K562 (cell line): ENCODE results near the gene ZNF750. TPM values are rescaled to one million over a fixed set of nuclear protein-coding genes. Genes with fewer than 3 reads are reported as not detected.
"Not testable (repeated sequence)": the region's sequence is repeated elsewhere in the genome, so short reads cannot be mapped to it uniquely, and the experiment has no call there.

Experiments
- ATAC-seq: fragments of 200-7000 bp; cut with Tn5 transposase; 3 replicates; pipeline ENCODE4 v1.9.1; 2020; ENCODE audit warnings: moderate library complexity
- BruUV-seq: library from RNA; stranded (reverse); fragments of 400-500 nt; replicated peaks from 2 replicates; lab custom pipeline; 2021; lab: Mats Ljungman, UMichigan
- CTCF ChIA-PET: fragments of 300-600 bp; formaldehyde crosslinking; extraction: SDS; loops from one replicate; lab custom pipeline; 2021; ENCODE audit warnings: low intra/inter-chr PET ratio; lab: Yijun Ruan, JAX
- POLR2A ChIA-PET: fragments of 300-600, 350-650 bp; sonication (Branson Sonifier 250); formaldehyde crosslinking; extraction: SDS; loops from one replicate; lab custom pipeline; 2021; ENCODE audit warnings: antibody characterized with exemption, inconsistent platforms; lab: Yijun Ruan, JAX
- DNase-seq, 4 experiments: peaks; one replicate each; pipeline versions ENCODE4 v3.0.0 to v3.0.0-alpha.2; 2011 to 2018; ENCODE audit warnings: low spot score in 3 of 4, mixed read lengths in 3 of 4; ENCODE audit errors: extremely low read depth in 1 of 4
- FAIRE-seq: peaks from 2 replicates; lab custom pipeline; 2011; peaks lifted over from hg19 to GRCh38; lab: Jason Lieb, UNC
- H2AFZ ChIP-seq: 2 replicates; pipeline ENCODE4 v1.6.0; 2011; ENCODE audit warnings: low read depth, low read length, control low read depth, inconsistent platforms
- H3K27ac ChIP-seq: fragments of 200-600 bp; 3 replicates; pipeline ENCODE4 v1.8.0; 2011; ENCODE audit warnings: low read depth, mild to moderate bottlenecking, control low read depth, inconsistent platforms, low read length, moderate library complexity, mixed read lengths; ENCODE audit errors: extremely low read depth
- H3K27me3 ChIP-seq, 2 experiments: fragments of 300-600 bp in 1 of 2; 2 replicates in 1 of 2; 3 replicates in 1 of 2; pipeline versions ENCODE4 v1.6.0 to v1.8.0; 2011; ENCODE audit warnings: inconsistent platforms in 2 of 2, low read length in 2 of 2, mild to moderate bottlenecking in 1 of 2, mixed read lengths in 1 of 2, moderate library complexity in 1 of 2; ENCODE audit not compliant: control insufficient read depth in 2 of 2, insufficient read depth in 2 of 2
- H3K36me3 ChIP-seq: fragments of 300-600 bp; 3 replicates; pipeline ENCODE4 v1.8.0; 2011; ENCODE audit warnings: mild to moderate bottlenecking, low read length, inconsistent platforms; ENCODE audit not compliant: control insufficient read depth, insufficient read depth
- H3K4me1 ChIP-seq, 2 experiments: fragments of 200-600 bp in 1 of 2; replicated peaks in 1 of 2; 2 replicates in 1 of 2; 3 replicates in 1 of 2; pipeline versions ENCODE4 v1.5.1 to v1.8.0; 2011; ENCODE audit warnings: inconsistent platforms in 2 of 2, low read length in 2 of 2, mild to moderate bottlenecking in 1 of 2, mixed read lengths in 1 of 2, moderate library complexity in 1 of 2; ENCODE audit not compliant: control insufficient read depth in 2 of 2, insufficient read depth in 2 of 2
- H3K4me2 ChIP-seq: 2 replicates; pipeline ENCODE4 v1.6.1; 2011; ENCODE audit warnings: low read length, control low read depth, inconsistent platforms, mixed read lengths; ENCODE audit not compliant: insufficient read depth
- H3K4me3 ChIP-seq: fragments of 200-600 bp; sonication (generic), shearing (Covaris generic); 2 replicates; pipeline ENCODE4 v1.5.1; 2016; ENCODE audit warnings: control low read depth, inconsistent platforms
- H3K79me2 ChIP-seq: fragments of 200-600 bp; 3 replicates; pipeline ENCODE4 v1.8.0; 2011; ENCODE audit warnings: low read length, inconsistent platforms; ENCODE audit not compliant: control insufficient read depth, insufficient read depth
- H3K9ac ChIP-seq, 2 experiments: 2 replicates each; pipeline versions ENCODE4 v1.6.0 to v1.6.1; 2011; ENCODE audit warnings: low read depth in 2 of 2, low read length in 2 of 2, control low read depth in 1 of 2, inconsistent platforms in 1 of 2, mild to moderate bottlenecking in 1 of 2, mixed read lengths in 1 of 2; ENCODE audit not compliant: insufficient read depth in 1 of 2
- H3K9me1 ChIP-seq: one replicate; pipeline ENCODE4 v1.6.0; 2011; ENCODE audit warnings: inconsistent platforms, mild to moderate bottlenecking, low read length, moderate library complexity; ENCODE audit not compliant: control insufficient read depth, insufficient read depth
- H3K9me3 ChIP-seq: replicated peaks from 2 replicates; pipeline ENCODE4 v1.5.1; 2011; ENCODE audit warnings: low read depth, low read length, inconsistent platforms; ENCODE audit not compliant: control insufficient read depth, insufficient read depth
- H4K20me1 ChIP-seq: replicated peaks from 2 replicates; pipeline ENCODE4 v1.6.1; 2011; ENCODE audit warnings: low read length, inconsistent platforms, mixed read lengths; ENCODE audit not compliant: control insufficient read depth, insufficient read depth
- ADNP ChIP-seq: fragments of 200-800 bp; sonication (Bioruptor generic); IDR thresholded peaks from 2 replicates; pipeline ENCODE4 v1.6.1; 2016; ENCODE audit warnings: missing genetic modification characterization, missing compliant biosample characterization
- POLR2G ChIP-seq: fragments of 200-400 bp; formaldehyde crosslinking; IDR thresholded peaks from 2 replicates; pipeline ENCODE4 v1.6.1; 2017; ENCODE audit warnings: low read depth, mild to moderate bottlenecking, antibody characterized with exemption, low read length, moderate library complexity
- SRSF3 ChIP-seq: fragments of 200-400 bp; formaldehyde crosslinking; IDR thresholded peaks from 2 replicates; pipeline ENCODE4 v1.6.1; 2016; ENCODE audit warnings: mild to moderate bottlenecking, low read length, moderate library complexity; ENCODE audit not compliant: insufficient read depth
- ZNF311 ChIP-seq: fragments of 250-450 bp; sonication (Bioruptor Pico); IDR thresholded peaks from 2 replicates; pipeline ENCODE4 v1.4.0; 2020; ENCODE audit warnings: mild to moderate bottlenecking, moderate library complexity
- WGBS: fragments of 100-300 bp; shearing (Covaris generic); methylation state at CpG from one replicate; pipeline ENCODE4 v1.1.6; 2016; ENCODE audit warnings: low coverage, mixed read lengths; ENCODE audit not compliant: insufficient coverage; ENCODE audit errors: missing lambda C conversion rate; 5-methylcytosine and 5-hydroxymethylcytosine counted together
- in situ Hi-C: fragments of 300-500 bp; cut with MboI; formaldehyde crosslinking; loops from 4 replicates; pipeline ENCODE4 v1.15.0; 2018; ENCODE audit warnings: inconsistent platforms, mixed read lengths
- intact Hi-C: fragments of 100-400 bp; cut with micrococcal nuclease; formaldehyde crosslinking; loops from 2 replicates; pipeline ENCODE4 v1.14.2; 2022
- polyA plus RNA-seq, 8 experiments: library from polyadenylated mRNA; depleted of rRNA in 4 of 8; stranded (reverse) in 5 of 8; unstranded in 3 of 8; fragments of >200 nt; fragmentation: Nextera tagmentation in 2 of 8; fragmentation: Illumina TruSeq in 1 of 8; extraction: Ambion mirVana in 2 of 8; extraction: Trizol in 1 of 8; gene quantifications; 2 replicates each; pipeline versions ENCODE4 v1.2.1 to v1.2.3, GENCODE V29; 2011 to 2014; ENCODE audit warnings: inconsistent platforms in 1 of 8, missing spikeins in 1 of 8
- total RNA-seq, 7 experiments: library from RNA; depleted of rRNA in 6 of 7; stranded (reverse); fragments of >200 nt in 6 of 7; fragmentation: Illumina TruSeq in 2 of 7; extraction: Trizol in 2 of 7; gene quantifications; 2 replicates each; pipeline versions ENCODE4 v1.2.1 to v1.2.3, GENCODE V29; 2011 to 2021; ENCODE audit warnings: low replicate concordance in 1 of 7
- TF ChIP-seq, protein P1 (sequence below), 2 experiments: fragments of 450-650 bp; IDR thresholded peaks; 2 replicates each; pipeline ENCODE4 v1.6.1; 2016

ZNF750 gene
- total and polyA plus RNA-seq, 9 of the 15 experiments (the other 6 are each of a cell fraction or from before 2014, with no cell fraction given): not detected

DNA sequence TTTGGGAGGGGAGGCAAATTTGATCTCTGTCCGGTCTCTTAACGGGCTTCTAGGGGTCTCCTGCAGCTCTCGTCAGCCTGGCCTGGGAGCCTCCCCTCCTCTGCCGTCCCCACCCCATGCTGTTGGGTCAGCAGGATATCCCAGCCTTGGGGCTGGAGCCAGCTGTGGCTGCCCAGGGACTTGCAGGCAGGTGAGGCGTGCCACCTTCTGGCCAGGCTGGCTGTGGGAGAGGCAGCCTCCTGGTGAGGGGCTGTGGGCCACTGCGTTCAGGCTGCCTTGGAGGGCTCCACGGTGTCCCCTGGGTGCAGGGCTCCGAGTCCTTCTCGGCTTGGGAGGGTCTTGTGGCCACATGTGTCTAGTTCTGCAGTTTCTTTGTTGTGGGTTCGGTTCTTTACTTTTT lies 53.4 kb downstream of the ZNF750 start (continued):
- TF ChIP-seq SRSF3: no peak

DNA sequence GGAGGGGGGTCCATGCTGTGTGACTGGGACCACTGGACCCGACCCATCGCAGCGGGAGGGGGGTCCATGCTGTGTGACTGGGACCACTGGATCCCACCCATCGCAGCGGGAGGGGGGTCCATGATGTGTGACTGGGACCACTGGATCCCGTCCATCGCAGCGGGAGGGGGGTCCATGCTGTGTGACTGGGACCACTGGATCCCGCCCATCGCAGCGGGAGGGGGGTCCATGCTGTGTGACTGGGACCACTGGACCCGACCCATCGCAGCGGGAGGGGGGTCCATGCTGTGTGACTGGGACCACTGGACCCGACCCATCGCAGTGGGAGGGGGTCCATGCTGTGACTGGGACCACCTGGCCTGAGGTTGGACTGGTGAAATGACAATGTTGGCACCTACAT lies 54.2 kb downstream of the ZNF750 start:
- TF ChIP-seq POLR2G: 0 out of 2 replicates have a peak, but pooled peaks have one; percentile 25
- CTCF ChIA-PET, in situ Hi-C loops, H3K27me3 ChIP-seq, H3K27ac ChIP-seq, H3K4me3 ChIP-seq, H3K9me1 ChIP-seq, BruUV-seq, H3K4me2 ChIP-seq, DNase-seq, FAIRE-seq, H4K20me1 ChIP-seq, H3K9ac ChIP-seq, intact Hi-C loops, H2AFZ ChIP-seq, POLR2A ChIA-PET, H3K9me3 ChIP-seq, ATAC-seq, H3K79me2 ChIP-seq: not testable (repeated sequence)
- H3K4me1 ChIP-seq: peaks cover 0 to 18% of the 10 kb centered on the region in 2 experiments; a peak in 2 of 5 replicates
- H3K36me3 ChIP-seq: peaks cover 44% of the 10 kb centered on the region; the same call in 2 of the 3 replicates
- 94% methylated on average over 11 of the region's 16 CpGs for WGBS

DNA sequence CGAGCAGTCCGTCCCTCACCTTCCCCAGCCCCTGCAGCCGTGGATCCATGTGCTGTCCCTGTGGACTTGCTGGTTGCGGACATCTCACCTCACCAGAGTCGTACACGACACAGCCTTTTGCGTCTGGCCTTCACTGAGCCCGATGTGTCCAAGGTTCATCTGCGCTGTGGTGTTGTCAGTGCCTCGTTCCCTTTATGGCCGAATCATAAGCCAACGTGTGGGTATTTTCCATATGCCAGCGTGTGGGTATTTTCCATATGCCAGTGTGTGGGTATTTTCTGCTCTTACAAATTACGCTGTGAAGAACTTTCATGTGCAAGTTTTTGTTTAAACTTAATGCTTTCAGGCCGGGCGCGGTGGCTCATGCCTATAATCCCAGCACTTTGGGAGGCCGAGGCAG lies 56.3 kb downstream of the ZNF750 start:
- TF ChIP-seq ZNF311 (CRISPR knock-in tag) (no peak), ADNP (tag) (no peak)
- TF ChIP-seq, protein P1, sequence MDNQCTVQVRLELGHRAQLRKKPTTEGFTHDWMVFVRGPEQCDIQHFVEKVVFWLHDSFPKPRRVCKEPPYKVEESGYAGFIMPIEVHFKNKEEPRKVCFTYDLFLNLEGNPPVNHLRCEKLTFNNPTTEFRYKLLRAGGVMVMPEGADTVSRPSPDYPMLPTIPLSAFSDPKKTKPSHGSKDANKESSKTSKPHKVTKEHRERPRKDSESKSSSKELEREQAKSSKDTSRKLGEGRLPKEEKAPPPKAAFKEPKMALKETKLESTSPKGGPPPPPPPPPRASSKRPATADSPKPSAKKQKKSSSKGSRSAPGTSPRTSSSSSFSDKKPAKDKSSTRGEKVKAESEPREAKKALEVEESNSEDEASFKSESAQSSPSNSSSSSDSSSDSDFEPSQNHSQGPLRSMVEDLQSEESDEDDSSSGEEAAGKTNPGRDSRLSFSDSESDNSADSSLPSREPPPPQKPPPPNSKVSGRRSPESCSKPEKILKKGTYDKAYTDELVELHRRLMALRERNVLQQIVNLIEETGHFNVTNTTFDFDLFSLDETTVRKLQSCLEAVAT (IDR thresholded peaks at IDR 0.05): no peak
- no TSS peak for BruUV-seq
- ChIA-PET POLR2A (no interaction called here), CTCF (interaction anchor here (0.6 kb wide), 1 partner anchor 422 kb away, joined by 3 read pairs; no protein-coding TSS in a partner anchor)
- FAIRE-seq: no peak
- Histone ChIP-seq H3K4me1 (peaks cover 0 to 11% of the 10 kb centered on the region in 2 experiments; a peak in 2 of 5 replicates), H3K9me3 (no peaks in the 10 kb centered on the region), H3K4me3 (no peak overlapping the region), H3K9me1 (no peaks in the 10 kb centered on the region), H2AFZ (no peak overlapping the region), H3K9ac (no peak overlapping the region), H3K4me2 (no peak overlapping the region), H3K36me3 (peaks cover 47% of the 10 kb centered on the region; the same call in 2 of the 3 replicates), H3K27me3 (no peaks in the 10 kb centered on the region), H3K79me2 (peaks cover 2% of the 10 kb centered on the region; the same call in 1 of the 3 replicates), H4K20me1 (no peaks in the 10 kb centered on the region), H3K27ac (no peak overlapping the region)
- WGBS: 96% methylated on average over 18 of the region's 18 CpGs
- in situ Hi-C loops: loop anchor here (5.0 kb wide), 1 partner anchor 431 kb away; no protein-coding TSS in a partner anchor
- intact Hi-C loops: loop anchor here (5.0 kb wide), 1 partner anchor 134 kb away; no protein-coding TSS in a partner anchor
- ATAC-seq: no peak
- no peak for DNase-seq
